Cardiac fibroblast (primary cell): Measurements from ENCODE around the gene SHC3.

Source experiments
- DNase-seq, 2 donors: peaks; one replicate each; pipeline versions ENCODE4 v3.0.0 to v3.0.0-alpha.2; 2010; ENCODE audit warnings: low read depth in 2 of 2
- H3K4me3 ChIP-seq, 2 donors: replicated peaks in 1 of 2; 1 replicate in 1 of 2; 2 replicates in 1 of 2; pipeline ENCODE4 v1.5.1; 2011; ENCODE audit warnings: low read depth in 2 of 2, low read length in 2 of 2, mild to moderate bottlenecking in 2 of 2, moderate library complexity in 1 of 2
- CTCF ChIP-seq: IDR thresholded peaks from one replicate; pipeline ENCODE4 v1.5.1; 2011; ENCODE audit warnings: low read depth, mild to moderate bottlenecking, low read length, inconsistent platforms

SHC3 gene

GRCh38 chr9:89012294-89013042 lies 166.2 kb downstream of the SHC3 start:
- TF ChIP-seq CTCF, result no peak
- DNase-seq, result no peak
- no peak overlapping the region for H3K4me3 ChIP-seq

DNA sequence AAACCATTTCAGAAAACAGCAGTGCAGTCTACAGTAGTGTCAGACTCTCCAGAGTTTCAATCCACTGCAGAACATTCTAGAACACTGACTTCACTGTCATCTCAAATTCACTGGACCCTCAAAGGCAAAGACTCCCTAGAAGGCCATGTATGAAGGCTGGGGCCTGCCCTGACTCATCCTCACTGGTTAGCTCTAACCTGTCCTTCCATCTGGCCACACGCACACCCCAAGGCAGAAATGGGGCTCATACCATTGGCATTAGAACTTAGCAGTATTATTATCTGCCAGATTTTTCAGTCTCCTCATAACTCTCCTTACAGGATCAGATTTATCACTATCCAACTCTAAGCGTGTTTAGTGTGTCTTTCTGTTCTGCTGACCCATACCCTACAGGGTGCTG lies 166.9 kb downstream of the SHC3 start:
- no peak for DNase-seq
- no peak overlapping the region for H3K4me3 ChIP-seq
- TF ChIP-seq CTCF, result no peak

DNA sequence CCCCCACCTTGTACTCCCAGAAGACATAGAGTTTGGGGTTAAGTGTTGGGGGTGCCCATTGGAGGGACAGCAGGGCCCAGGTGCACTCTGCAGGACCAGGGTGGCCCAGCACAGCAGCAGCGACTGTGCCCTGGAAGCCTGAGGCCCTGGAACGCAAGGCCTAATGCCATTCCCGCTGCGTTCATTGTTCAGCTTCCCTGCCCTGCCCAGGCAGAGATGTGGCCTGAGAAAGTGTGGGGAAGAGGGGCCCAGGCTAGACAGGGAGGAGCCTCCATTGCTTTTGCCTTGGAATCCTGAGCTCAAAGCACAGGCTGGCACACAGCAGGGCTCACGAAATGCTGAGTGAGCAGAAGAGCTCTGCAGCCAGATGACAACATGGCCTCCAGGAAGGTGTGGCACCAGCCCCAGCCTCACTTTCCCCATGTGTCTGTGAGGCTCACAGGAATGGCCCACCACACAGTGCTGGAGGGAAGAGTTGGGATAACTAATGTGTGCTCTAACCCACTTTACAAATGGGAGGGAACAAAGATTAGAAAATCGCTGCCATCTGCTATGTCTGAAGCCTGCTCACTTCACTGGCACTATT lies 168.0 kb downstream of the SHC3 start:
- no peak for TF ChIP-seq CTCF
- no peak overlapping the region for H3K4me3 ChIP-seq
- no peak for DNase-seq

GRCh38 chr9:89010056-89010455 lies 168.6 kb downstream of the SHC3 start:
- no peak for TF ChIP-seq CTCF
- no peak for DNase-seq
- H3K4me3 ChIP-seq, result no peak overlapping the region

DNA sequence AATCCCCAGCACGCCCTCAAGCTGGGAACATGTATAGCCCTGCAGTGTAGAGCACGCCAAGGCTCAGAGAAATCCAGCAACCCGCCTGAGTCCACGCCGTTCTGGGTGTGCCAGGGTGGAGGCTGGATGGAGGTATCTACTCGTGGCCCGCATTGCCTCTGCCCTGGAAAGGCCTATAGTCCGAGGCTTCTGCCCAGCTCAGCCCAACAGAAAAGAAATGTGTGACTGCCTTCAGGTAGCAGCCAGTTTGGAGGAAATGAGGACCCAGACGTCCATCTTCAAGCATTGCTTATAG lies 169.1 kb downstream of the SHC3 start:
- H3K4me3 ChIP-seq, result no peak overlapping the region
- no peak for TF ChIP-seq CTCF
- no peak for DNase-seq

DNA sequence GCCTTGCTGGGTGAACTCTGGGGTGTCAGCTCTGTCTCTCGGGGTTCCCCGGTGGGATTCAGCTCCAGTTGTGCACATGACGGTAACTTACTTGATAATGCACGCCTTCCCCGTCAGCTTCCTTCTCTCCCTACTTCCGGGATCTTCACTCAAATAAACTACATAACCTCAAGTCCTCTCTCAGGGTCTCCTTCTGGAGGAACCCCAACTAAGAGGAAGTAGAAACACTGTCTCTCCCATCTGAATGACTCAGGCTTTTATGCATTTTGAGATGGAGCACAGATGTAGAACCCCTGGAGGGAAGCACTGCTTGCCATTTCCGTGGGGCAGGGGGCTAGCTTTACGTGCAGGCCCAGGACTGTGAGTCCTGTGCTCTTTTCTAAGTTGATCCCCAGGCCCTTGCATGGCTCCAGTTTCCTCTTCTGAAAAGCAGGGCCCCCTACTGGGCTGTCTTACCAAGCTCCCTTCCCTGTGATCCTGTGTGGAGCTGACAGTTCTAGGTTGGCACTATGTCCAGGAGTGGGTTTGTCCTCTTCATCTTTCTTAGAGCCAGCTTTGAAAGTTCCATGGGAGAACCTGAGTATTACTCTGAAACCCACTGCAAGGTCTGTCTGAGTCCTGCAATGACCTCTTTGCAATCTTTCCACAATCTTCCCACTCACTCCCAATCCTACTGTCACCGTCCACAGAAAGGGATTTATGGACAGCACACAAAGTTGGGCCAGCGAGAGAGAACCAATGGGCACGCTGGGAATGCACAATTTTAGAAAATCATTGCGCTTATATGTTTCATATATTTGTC lies 169.7 kb downstream of the SHC3 start:
- H3K4me3 ChIP-seq, result no peak overlapping the region
- TF ChIP-seq CTCF, result peak; percentile 29
- DNase-seq, result peak in 1 of 2 donors; percentile 19
